Right forelimb (tissue), 1 donor: ENCODE measurements around the gene FAM13B.
"Not testable (repeated sequence)": the region's sequence is repeated elsewhere in the genome, so short reads cannot be mapped to it uniquely, and the experiment has no call there.

Experiments used
- DNase-seq: peaks from one replicate; pipeline ENCODE4 v3.0.0-alpha.2; 2018

FAM13B gene

DNA sequence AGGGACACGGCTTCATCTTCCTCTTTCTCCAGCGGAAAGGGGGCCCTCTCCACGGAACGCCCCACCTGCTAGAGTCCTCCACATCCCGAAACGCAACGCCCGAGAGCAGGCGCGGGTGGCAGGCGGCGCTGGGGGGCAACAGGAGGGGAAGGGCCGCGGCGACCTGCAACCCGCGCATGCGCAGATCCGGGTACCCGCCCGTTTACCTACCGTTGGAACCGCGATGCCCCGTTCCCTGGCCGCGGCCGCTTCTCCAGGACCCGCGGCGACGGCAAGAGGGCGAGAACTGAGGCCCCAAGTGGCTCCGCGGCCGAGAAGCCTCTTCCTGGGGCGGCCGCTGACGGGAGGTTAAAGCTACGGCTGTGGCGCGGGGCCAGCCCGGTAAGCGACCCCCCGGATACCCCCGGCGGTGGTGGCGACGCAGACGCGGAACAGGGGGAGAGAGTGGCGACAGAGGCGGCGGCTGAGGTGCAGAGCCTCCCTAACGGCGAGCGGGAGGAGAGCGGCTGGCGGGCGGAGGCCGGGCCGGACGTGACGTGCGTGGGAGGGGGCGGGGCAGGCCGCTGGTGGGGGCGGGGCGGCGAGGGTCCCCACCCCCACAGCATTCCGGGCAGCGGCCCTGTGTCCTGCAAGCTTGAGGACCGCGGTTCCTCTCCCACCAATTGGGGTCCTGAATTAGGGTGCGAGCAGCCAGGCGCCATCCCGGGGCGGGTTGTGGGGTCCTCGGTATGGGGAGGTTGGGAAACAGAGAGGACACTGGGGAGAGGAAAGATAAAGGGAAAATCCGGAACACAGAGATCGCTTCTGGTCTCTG, at the start of gene FAM13B:
TSS of gene FAM13B (minus strand) at position 508 of the 814 bp plus-strand sequence. CDS start 13,968 bp downstream, outside the sequence.
- DNase-seq = peak; percentile 94

DNA sequence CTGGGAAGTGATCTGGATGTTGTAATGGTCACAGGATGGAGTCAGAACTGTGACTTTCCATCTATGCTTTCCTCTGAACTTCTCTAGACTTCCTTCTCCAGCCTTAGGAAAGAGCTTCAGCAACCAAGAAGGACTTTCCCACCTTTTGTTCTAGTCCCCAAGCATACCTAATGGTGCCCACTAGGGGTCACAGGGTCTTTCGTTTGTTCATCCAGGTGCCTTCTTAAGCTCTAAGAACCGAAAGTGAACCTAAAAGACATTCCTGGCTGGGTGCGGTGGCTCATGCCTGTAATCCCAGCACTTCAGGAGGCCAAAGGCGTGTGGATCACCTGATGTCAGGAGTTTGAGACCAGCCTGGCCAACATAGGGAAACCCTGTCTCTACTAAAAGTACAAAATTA, 49.2 kb upstream of the FAM13B start:
- no peak for DNase-seq

DNA sequence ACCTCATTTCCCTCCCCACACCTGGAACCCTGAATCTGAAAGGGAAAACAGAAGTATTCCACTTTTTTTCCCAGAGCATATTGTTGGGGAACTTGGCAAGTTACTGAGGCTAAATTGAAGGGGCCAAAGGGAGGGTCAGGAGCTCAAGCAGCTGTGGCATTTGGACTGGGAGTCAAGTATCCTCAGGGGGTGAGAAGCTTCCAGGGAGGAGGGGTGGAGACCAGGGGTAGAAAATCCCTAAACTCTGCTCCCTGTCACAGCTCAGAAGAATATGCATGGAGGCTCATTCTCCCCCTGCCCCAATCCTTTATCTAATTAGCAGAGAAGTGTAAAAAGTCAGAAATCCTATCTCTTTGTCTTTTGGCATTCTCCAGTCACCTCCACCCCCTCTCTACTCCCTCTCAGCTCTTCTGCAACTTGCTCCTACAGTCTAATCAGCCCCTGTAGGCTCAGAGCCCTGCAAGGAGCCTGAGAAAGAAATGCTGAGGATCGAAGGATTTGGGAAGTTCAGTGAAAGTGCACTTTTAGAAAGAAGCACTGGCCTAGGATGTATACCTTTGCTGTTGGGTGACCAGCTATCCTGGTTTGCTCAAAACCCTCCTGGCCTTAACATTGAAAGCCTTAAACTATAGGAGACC, 45.2 kb upstream of the FAM13B start:
- DNase-seq = no peak

DNA sequence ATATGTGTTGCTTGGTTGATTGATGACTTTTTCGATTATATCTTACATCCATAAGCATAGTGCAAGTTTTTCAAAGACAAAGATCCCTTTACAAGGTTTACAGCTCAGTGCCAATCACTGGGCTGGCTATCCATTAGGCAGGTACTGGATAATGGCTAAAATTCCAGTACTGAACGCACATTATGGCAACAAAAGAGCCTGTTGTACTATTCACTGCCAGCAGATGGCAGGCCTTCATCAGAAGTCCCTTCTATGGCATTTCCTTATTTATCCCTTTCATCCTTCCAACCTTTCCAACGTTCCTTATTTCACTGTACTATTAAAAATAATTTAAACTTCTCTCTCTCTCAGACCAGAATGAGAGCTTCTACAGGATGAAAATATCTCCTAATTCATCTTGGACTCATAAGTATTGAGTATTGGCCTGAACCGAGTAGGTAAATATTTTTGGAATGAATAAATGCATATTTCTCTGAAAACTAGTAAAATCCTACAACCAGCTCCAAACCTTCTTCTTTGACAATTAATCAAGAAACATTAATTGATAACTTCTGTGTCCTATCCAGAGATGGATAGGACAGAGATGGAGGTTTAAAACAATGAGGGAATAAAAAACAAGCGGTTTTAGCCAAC, 44.3 kb upstream of the FAM13B start:
- peak; percentile 52 for DNase-seq

DNA sequence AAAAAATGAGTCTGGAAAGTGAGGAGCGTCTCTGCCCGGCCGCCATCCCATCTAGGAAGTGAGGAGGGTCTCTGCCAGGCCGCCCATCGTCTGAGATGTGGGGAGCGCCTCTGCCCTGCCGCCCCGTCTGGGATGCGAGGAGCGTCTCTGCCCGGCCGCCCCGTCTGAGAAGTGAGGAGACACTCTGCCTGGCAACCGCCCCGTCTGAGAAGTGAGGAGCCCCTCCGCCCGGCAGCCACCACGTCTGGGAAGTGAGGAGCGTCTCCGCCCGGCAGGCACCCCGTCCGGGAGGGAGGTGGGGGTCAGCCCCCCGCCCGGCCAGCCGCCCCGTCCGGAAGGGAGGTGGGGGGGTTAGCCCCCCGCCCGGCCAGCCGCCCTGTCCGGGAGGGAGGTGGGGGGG, 37.1 kb upstream of the FAM13B start:
- not testable (repeated sequence) for DNase-seq

DNA sequence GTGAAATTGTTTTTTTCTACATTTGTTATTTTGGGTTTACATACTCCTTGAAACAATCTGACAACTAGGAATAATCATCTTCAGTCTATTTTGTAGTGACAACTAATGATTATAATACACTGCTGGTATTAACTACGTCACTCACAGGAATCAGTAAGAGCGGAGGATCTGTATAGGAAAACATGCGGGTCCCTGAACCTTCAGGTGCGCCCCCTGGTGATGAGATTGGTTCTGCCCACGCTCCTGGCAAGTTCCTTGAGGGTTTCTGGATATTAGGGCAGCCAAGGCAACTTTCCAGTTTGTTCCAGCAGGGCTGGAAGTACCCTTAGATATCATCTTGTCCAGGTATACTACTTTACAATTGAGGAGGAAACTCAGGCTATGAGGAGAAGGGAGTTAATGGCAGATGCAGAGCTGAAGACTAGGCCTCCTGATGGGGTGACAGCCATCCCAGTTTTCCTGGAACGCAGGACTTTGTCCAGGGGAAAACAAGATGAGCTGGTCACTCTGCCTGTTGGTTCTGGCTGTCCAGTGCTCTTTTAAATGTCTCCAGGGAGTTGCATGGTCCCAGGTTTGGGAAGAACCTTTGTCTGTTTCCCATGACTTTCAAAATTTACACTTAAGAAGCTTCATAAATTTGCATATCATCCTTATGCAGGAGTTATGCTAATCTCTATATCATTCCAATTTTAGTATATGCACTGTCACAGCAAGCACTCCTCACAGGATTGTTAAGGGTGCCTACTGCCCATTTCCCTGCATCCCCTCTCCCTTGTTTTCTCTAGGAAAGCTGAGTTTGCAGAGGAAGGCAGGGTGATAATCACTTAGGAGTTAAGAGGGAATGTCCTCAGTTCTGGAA, 36.1 kb upstream of the FAM13B start:
- peak; percentile 63 for DNase-seq

DNA sequence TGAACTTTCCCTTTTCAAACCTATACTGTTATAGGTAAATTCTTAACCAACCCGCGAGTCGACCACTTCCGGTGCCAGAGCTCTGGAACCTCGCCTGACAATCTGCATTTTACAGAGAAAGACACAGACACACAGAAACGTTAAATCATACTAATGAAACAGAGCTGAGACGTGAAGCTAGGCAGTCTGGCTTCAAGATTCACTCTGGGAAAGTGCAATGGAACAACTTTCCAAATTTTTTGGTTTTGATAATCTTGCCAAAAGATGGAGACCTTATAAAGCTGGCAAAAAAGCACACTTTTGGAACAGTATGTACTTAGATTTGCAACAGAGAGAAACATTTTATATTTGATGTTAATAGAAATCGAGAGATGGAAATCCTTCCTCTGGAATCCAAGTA, 35.1 kb upstream of the FAM13B start:
- DNase-seq = no peak

DNA sequence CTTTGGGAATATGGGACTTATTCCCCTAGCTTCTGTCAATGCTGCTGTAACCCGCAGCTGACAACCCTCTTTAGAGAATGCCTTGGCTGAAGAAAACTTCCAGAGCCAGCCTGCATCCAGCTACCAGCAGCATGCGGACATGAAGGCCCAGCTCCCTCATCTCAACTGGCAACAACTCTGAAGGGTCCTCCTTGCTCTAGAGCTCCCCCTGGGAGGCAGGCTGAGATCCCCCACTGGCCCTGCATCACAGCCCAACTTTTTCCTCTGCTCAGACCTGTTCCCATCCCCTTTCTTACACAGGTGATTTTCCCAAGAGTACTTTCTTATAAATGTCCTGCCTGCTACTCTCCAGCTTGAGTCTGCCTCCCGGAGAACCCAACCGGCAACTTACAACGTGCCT, 32.2 kb upstream of the FAM13B start:
- no peak for DNase-seq

DNA sequence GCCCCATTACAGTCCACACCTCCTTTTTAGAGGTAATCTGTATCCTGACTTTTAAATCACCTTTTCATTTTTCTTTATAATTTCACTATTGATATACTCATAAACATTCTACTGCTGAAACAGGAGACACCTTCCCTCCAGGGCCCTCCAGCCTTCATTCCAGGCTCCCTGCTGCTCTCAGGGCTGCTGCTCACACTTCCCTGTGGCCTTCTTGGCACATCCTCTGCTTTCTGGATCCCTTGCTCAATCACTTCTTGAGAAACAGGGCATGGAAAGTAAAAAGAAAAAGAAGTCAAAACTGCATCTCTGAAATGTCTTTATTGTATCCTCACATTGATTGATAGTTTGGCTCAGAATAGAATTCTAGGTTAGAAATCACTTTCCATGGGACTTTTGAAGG, 31.6 kb upstream of the FAM13B start:
- no peak for DNase-seq

DNA sequence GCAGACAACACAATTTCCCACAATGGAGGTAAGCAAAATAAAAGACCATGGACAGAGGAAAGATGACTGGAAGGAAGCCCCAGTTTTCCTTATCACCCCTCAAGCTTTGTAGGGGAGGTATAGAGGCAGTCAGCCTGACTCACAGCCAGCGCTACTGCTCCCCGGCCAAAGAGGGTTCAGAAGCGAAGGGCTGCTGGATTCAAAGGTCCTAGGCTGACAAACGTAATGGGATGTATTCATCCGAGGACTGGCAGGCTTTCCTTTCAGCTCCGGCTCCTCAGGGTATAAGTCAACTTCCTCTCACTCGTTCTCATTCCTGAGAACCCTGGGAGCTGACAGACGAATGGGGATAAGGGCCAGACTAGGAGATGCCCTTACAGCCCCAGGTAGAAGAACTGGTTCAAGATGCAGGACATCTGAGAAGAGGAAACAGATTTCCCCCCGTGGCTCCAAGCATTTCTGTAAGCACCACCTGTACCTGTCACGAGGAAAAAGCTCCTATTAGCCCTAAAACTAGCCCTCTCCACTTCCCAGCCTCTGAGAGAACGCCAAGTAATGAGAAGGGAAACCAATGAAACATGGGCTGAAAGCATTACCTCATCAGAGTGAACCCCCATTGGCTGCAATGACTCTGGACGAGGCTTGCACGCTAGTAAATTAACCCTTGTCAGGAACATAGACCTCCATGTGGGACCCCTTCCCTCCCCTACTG, 22.1 kb upstream of the FAM13B start:
- no peak for DNase-seq

DNA sequence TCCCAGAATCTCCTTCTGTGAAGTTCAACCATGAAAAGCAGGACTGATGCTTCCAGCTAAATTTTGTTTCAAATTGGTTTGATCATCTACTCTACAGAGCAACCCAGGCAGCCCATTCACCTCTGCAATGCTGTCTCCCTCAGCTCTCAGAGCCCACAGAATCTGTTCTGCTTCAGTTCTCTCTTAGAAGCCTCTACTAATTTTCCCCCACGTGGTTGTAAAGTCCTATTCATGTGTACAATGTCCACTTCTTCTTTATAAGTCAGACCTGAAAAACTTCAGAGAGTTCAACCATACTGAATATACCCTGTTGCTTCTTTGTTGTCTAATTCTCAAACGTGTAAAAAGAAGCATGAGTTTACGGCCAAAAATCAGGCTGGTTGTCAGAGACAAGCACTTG, 21.3 kb upstream of the FAM13B start:
- DNase-seq = no peak

DNA sequence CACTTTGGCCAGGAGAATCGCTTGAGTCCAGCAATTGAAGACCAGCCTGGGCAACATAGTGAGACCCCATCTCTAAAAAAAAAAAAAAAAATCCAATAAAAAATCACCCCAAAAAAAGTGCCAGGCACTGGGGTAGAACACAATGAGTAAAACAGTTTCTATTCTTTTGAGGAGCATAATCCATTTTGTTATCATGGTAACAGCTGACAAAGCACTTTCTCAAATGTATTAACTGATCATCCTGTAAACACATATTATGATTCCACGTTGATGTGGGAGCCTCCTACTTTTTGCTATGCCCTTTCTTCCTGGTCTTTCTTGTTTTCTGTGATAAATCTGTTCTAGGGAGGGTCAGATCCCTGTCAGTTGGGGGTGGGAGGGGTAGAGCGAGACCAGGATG, 20.7 kb upstream of the FAM13B start:
- no peak for DNase-seq

DNA sequence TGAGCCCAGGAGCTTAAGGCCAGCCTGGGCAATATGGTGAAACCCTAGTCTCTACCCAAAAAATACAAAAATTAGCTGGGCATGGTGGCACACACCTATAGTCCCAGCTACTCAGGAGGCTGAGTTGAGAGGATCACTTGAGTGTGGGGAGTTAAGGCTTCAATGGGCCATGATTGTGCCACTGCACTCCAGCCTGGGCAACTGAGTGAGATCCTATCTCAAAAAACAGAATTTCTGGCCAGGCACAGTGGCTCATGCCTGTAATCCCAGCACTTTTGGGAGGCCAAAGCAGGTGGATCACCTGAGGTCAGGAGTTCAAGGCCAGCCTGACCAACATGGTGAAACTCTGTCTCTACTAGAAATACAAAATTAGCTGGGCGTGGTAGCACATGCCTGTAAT, 19.8 kb upstream of the FAM13B start:
- DNase-seq = not testable (repeated sequence)

DNA sequence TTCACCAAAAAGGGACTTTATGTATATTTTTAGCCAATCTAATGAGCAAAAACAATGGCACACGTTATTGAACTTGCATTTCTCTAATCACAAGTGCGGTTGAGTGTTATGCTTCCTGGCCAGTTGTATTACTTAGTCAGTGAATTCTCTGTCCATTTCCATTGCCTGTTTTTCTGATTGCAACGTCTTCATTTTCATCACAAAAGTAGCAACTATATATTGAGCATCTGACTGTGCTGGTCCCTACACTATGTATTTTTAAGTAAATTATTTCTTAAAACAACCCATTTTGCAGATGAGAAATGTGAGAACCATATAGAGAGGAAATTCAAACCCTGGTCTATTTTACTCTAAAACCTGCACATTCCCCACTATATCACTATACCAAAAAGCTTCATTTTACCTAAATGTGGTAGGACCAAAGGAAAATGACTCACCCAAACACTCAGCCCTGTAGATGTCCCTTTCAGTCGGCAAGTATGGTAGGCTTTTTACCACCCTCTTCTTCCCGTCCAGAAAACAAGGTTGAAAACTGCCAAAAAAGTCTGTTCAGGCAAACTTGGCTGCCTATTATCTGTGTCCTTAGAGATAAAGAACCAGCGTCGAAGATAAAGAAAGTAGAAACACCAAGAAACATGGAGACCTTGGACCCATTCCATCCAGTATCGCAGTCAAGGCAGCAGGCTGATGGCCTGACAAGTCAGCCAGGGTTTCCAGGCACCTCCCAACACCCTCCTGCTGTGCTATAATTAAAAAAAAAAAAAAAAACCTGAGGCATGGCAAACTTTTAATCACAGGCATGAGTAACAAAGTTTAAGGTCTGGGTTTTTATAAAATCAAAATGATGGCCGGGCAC, 18.8 kb upstream of the FAM13B start:
- DNase-seq = no peak

DNA sequence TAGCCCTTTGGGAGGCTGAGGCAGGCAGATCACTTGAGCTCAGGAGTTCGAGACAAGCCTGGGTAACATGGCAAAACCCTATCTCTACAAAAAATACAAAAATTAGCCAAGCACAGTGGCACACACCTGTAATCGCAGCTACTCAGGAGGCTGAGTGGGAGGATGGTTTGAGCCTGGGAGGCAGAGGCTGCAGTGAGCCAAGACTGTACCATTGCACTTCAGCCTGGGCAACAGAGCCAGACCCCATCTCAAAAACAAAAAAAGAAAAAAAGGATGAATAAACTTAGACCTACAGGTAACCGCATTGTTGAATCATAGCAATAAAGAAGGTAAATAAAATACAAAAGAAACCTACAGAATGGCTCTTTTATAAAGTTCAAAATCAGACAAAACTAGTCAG, 12.4 kb upstream of the FAM13B start:
- not testable (repeated sequence) for DNase-seq

DNA sequence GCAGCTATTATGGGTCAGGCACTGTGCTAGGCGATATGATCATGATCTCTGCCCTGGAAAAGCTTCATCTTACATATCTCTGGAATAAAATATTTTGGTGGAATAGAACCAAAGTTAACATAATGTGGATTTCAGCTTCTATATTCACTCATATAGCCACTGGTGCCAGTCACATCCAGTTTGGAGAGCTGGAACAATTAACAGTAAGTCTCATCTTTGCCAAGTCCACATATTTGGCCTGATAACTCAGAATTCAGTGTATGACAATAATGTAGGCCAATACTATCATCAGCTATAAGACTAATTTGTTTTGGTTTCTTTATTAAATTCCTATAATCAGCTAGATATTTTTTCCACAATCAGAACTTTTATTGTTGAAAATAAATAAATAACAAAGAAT, 5.9 kb upstream of the FAM13B start:
- DNase-seq = no peak

DNA sequence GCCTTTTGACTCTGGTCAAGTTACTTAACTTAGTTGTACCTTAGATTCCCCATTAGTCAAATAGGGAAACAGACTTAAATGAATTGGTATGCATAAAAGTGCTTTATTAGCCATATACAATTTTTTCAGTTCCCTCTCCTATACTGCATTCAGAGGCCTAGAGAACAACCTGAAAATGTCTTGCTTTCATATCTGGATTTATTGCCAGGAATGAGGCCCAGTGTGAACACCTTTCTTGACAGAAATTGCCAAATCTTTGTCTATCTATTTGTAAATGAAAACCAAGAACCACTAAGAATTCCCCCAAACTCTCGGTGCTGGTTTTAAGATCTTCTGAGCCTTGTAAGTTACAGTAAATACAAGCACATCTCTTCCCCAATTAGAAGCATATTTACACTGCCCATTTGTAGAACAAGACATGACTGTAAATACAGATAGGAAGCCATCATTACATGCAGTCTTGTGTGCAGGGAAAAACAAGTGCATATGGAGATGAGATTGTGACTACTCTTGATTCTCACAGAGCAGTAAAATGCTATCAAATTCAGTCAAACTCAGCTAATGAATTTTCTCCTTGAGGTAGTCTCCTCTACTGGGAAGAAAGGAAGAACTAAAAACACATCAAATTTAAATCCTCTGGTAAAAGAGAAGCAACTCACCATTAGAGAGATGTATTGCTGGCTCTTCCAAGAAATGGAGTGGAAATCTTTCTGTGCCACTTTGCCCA, 5.2 kb upstream of the FAM13B start:
- no peak for DNase-seq

DNA sequence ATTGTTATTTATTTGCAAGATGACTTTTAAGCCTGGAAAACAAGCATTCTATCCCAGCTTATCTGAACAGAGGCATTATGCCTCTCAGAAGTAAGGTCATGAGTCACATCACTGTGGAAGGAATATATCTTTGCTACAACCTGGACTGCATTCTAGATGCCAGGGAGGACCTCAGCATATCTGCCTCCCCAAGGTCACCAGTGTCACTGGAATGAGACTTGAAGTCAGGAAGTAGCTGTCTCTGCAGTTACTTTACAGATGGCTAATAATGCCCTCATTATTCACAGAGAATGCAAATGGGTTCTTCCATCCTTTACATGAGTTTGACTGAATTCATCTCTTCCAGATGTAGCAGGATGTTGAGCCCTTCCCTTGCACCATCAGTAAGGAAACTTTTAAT, 4.4 kb upstream of the FAM13B start:
- no peak for DNase-seq

DNA sequence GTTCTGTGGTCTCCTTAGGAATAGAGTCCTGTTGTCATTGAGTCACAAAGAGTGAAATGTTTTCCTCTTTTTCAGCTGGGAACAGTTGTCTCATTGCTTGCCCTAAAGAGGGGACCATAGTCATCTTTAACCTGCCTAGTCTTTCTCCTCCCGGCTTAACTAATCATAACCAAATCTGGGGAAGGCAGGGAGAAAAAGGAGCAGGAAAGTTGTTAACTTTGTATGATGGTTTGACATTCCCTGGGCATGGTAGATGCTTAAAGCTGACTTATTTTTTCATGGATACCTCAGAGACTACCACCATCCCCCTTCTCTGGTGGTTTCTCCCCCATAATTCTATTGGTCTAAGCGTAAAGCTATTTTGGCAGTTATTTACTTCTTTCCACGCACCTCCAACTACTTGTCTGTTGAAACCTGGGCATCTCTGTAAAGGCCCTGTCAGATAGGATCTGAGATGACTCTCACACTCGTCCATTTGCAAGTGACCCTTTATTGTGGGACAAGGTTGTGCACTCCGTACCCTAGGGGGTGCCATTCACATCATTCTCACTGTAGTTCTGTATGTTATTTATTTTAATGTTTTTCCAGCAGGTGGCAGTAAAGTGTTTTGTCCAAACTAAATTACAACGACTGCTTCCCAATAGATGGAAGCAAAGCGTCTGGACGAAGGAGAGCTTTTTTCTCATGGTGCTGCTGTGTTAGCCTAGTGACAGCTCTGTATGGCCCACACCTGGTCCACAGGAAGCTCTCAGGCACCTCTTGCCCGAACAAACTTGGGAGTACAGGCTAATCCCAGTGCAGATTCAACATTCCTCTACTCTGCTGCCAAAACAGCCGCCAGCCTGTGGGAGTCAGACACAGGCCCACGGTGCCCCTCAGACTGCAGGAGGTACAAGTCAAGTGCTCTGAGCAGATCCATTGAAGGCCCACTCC, 3.0 kb upstream of the FAM13B start:
- DNase-seq = peak; percentile 67

DNA sequence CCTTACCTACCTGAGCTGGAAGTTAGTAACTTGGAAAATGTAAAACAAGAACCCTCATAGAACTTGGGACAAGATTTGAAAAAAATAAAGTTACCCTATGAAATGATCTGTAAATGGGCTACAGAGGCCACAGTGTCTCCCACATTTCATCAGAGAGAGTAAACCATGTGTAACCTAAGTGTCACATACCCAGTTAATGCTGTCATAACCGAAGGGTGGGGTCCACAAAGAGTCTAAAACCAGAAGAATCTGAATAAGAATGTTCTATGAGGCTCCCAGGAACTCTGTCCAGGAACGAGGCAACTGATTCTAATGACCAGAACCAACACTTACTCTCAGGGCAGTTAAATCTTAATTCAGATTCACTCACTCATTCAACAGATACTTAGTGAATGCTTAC, 1.0 kb upstream of the FAM13B start:
- no peak for DNase-seq
